Stimulated activated CD4-positive, alpha-beta T cell treated with anti-CD3 and anti-CD28 coated beads, TNF-alpha, amount 100 ng/mL, for 4 hours (primary cell): ENCODE results near the gene SPATS2L.
"Not testable (repeated sequence)": the region's sequence is repeated elsewhere in the genome, so short reads cannot be mapped to it uniquely, and the experiment has no call there.

ENCODE experiments used
- DNase-seq, 3 experiments: peaks; one replicate each; pipeline ENCODE4 v3.0.0-alpha.2; 2020; ENCODE audit warnings: low read depth in 3 of 3

Gene SPATS2L

GRCh38 chr2:200319548-200320337, 13.2 kb downstream of the SPATS2L start:
- DNase-seq = no peak

GRCh38 chr2:200320344-200320743, 13.9 kb downstream of the SPATS2L start:
- no peak for DNase-seq

- DNase-seq = no peak
Observed at GRCh38 chr2:200320991-200321390, 14.5 kb downstream of the SPATS2L start.

- DNase-seq = no peak
Observed at GRCh38 chr2:200321780-200322534, 15.5 kb downstream of the SPATS2L start.

GRCh38 chr2:200322607-200323006, 16.1 kb downstream of the SPATS2L start:
- DNase-seq = no peak

- DNase-seq = no peak
Observed at GRCh38 chr2:200324362-200324761, 17.9 kb downstream of the SPATS2L start.

GRCh38 chr2:200329384-200329783, 22.9 kb downstream of the SPATS2L start:
- DNase-seq = no peak

GRCh38 chr2:200329798-200330197, 23.3 kb downstream of the SPATS2L start:
- no peak for DNase-seq

GRCh38 chr2:200330351-200331060, 24.0 kb downstream of the SPATS2L start:
- DNase-seq = no peak

- no peak for DNase-seq
Observed at GRCh38 chr2:200331061-200331400, 24.5 kb downstream of the SPATS2L start.

- no peak for DNase-seq
Observed at GRCh38 chr2:200335657-200336056, 29.2 kb downstream of the SPATS2L start.

- no peak for DNase-seq
Observed at GRCh38 chr2:200336980-200337615, 30.6 kb downstream of the SPATS2L start.

- DNase-seq = no peak
Observed at GRCh38 chr2:200337621-200338020, 31.1 kb downstream of the SPATS2L start.

GRCh38 chr2:200338692-200339091, 32.2 kb downstream of the SPATS2L start:
- no peak for DNase-seq

GRCh38 chr2:200340508-200341224, 34.2 kb downstream of the SPATS2L start:
- DNase-seq = no peak

- no peak for DNase-seq
Observed at GRCh38 chr2:200341376-200341775, 34.9 kb downstream of the SPATS2L start.

- DNase-seq = no peak
Observed at GRCh38 chr2:200342235-200342634, 35.7 kb downstream of the SPATS2L start.

- DNase-seq = no peak
Observed at GRCh38 chr2:200342654-200343053, 36.2 kb downstream of the SPATS2L start.

GRCh38 chr2:200344202-200344601, 37.7 kb downstream of the SPATS2L start:
- not testable (repeated sequence) for DNase-seq

GRCh38 chr2:200345975-200346374, 39.5 kb downstream of the SPATS2L start:
- DNase-seq = no peak

GRCh38 chr2:200347301-200347700, 40.8 kb downstream of the SPATS2L start:
- no peak for DNase-seq
